ENCODE measurements around the gene PAK2.
A peak's percentile ranks its signal among the peaks of the same experiment; 100 is the strongest.
"Not testable (repeated sequence)": the region's sequence is repeated elsewhere in the genome, so short reads cannot be mapped to it uniquely, and the experiment has no call there.

PAK2 gene

GRCh38 chr3:196736670-196737374, 2.8 kb upstream of the PAK2 start:
- H3K27ac ChIP-seq: no peak overlapping the region
- TF ChIP-seq, protein P1, sequence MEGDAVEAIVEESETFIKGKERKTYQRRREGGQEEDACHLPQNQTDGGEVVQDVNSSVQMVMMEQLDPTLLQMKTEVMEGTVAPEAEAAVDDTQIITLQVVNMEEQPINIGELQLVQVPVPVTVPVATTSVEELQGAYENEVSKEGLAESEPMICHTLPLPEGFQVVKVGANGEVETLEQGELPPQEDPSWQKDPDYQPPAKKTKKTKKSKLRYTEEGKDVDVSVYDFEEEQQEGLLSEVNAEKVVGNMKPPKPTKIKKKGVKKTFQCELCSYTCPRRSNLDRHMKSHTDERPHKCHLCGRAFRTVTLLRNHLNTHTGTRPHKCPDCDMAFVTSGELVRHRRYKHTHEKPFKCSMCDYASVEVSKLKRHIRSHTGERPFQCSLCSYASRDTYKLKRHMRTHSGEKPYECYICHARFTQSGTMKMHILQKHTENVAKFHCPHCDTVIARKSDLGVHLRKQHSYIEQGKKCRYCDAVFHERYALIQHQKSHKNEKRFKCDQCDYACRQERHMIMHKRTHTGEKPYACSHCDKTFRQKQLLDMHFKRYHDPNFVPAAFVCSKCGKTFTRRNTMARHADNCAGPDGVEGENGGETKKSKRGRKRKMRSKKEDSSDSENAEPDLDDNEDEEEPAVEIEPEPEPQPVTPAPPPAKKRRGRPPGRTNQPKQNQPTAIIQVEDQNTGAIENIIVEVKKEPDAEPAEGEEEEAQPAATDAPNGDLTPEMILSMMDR (IDR thresholded peaks at IDR 0.05): no peak
- no peak for TF ChIP-seq ZFX (IDR thresholded peaks at IDR 0.05; ENCODE audit: borderline replicate concordance)

GRCh38 chr3:196737655-196738054, 2.0 kb upstream of the PAK2 start:
- TF ChIP-seq ZFX (IDR thresholded peaks at IDR 0.05; ENCODE audit: borderline replicate concordance): no peak
- TF ChIP-seq, protein P1 (IDR thresholded peaks at IDR 0.05): no peak
- H3K27ac ChIP-seq: no peak overlapping the region

DNA sequence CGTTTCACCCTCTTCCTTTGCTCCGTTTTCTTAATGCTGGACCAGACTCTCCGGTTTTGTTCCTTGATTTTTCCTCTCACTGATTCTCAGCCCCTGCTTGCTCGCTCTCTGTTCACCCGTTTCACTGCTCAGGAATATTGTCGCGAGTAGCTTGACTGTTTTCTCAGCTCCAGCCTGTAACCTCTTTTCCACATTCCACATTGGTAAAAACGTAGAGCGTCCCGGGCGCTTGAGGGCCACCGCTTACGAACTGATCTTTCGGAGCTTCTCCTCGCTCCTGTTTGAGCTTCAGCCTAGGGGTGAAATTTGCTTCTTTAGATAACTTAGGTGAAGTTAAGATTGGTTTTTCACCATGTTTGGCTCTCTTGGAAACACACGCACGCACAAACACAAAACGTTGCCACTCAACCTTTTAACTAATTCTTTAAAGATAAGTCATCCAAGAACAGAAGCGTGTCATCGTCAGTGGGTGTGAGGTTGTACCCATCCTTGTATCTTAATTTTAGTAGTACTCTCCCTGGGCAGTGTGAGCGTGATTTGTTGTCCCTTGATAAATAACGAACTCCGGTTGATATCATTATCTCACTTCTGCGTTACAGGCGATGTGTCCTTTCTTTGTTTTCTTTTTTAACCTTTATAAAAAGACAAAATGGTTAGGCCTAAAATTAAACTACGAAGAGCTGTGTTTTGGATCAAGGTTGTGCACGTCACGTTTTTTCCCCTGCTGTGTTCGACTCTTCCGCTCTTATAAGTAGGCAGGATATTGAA, 1.0 kb downstream of the PAK2 start:
- H3K27ac ChIP-seq: peak overlapping the region; percentile 97
- TF ChIP-seq, protein P1 (IDR thresholded peaks at IDR 0.05): no peak
- no peak for TF ChIP-seq ZFX (IDR thresholded peaks at IDR 0.05; ENCODE audit: borderline replicate concordance)

GRCh38 chr3:196741249-196741889, 1.7 kb downstream of the PAK2 start:
- peak overlapping the region; percentile 97 for H3K27ac ChIP-seq
- TF ChIP-seq, protein P1 (IDR thresholded peaks at IDR 0.05): no peak
- no peak for TF ChIP-seq ZFX (IDR thresholded peaks at IDR 0.05; ENCODE audit: borderline replicate concordance)

- not testable (repeated sequence) for H3K27ac ChIP-seq
Observed at GRCh38 chr3:196743569-196743968, 3.9 kb downstream of the PAK2 start.

GRCh38 chr3:196749125-196749524, 9.5 kb downstream of the PAK2 start:
- TF ChIP-seq, protein P1 (IDR thresholded peaks at IDR 0.05): no peak
- TF ChIP-seq ZFX (IDR thresholded peaks at IDR 0.05; ENCODE audit: borderline replicate concordance): no peak
- H3K27ac ChIP-seq: no peak overlapping the region

- TF ChIP-seq, protein P1 (IDR thresholded peaks at IDR 0.05): no peak
- no peak for TF ChIP-seq ZFX (IDR thresholded peaks at IDR 0.05; ENCODE audit: borderline replicate concordance)
- H3K27ac ChIP-seq: no peak overlapping the region
Observed at GRCh38 chr3:196753201-196753600, 13.5 kb downstream of the PAK2 start.
